K562 (cell line): Measurements from ENCODE around the gene CCR6. TPM values are rescaled to one million over a fixed set of nuclear protein-coding genes. Genes with fewer than 3 reads are reported as not detected.

Experiments used
- ATAC-seq: fragments of 200-7000 bp; cut with Tn5 transposase; 3 replicates; pipeline ENCODE4 v1.9.1; 2020; ENCODE audit warnings: moderate library complexity
- BruUV-seq: library from RNA; stranded (reverse); fragments of 400-500 nt; replicated peaks from 2 replicates; lab custom pipeline; 2021; lab: Mats Ljungman, UMichigan
- CTCF ChIA-PET: fragments of 300-600 bp; formaldehyde crosslinking; extraction: SDS; loops from one replicate; lab custom pipeline; 2021; ENCODE audit warnings: low intra/inter-chr PET ratio; lab: Yijun Ruan, JAX
- POLR2A ChIA-PET: fragments of 300-600, 350-650 bp; sonication (Branson Sonifier 250); formaldehyde crosslinking; extraction: SDS; loops from one replicate; lab custom pipeline; 2021; ENCODE audit warnings: antibody characterized with exemption, inconsistent platforms; lab: Yijun Ruan, JAX
- DNase-seq, 4 experiments: peaks; one replicate each; pipeline versions ENCODE4 v3.0.0 to v3.0.0-alpha.2; 2011 to 2018; ENCODE audit warnings: low spot score in 3 of 4, mixed read lengths in 3 of 4; ENCODE audit errors: extremely low read depth in 1 of 4
- FAIRE-seq: peaks from 2 replicates; lab custom pipeline; 2011; peaks lifted over from hg19 to GRCh38; lab: Jason Lieb, UNC
- H2AFZ ChIP-seq: 2 replicates; pipeline ENCODE4 v1.6.0; 2011; ENCODE audit warnings: low read depth, low read length, control low read depth, inconsistent platforms
- H3K27ac ChIP-seq: fragments of 200-600 bp; 3 replicates; pipeline ENCODE4 v1.8.0; 2011; ENCODE audit warnings: low read depth, mild to moderate bottlenecking, control low read depth, inconsistent platforms, low read length, moderate library complexity, mixed read lengths; ENCODE audit errors: extremely low read depth
- H3K27me3 ChIP-seq, 2 experiments: fragments of 300-600 bp in 1 of 2; 2 replicates in 1 of 2; 3 replicates in 1 of 2; pipeline versions ENCODE4 v1.6.0 to v1.8.0; 2011; ENCODE audit warnings: inconsistent platforms in 2 of 2, low read length in 2 of 2, mild to moderate bottlenecking in 1 of 2, mixed read lengths in 1 of 2, moderate library complexity in 1 of 2; ENCODE audit not compliant: control insufficient read depth in 2 of 2, insufficient read depth in 2 of 2
- H3K36me3 ChIP-seq: fragments of 300-600 bp; 3 replicates; pipeline ENCODE4 v1.8.0; 2011; ENCODE audit warnings: mild to moderate bottlenecking, low read length, inconsistent platforms; ENCODE audit not compliant: control insufficient read depth, insufficient read depth
- H3K4me1 ChIP-seq, 2 experiments: fragments of 200-600 bp in 1 of 2; replicated peaks in 1 of 2; 2 replicates in 1 of 2; 3 replicates in 1 of 2; pipeline versions ENCODE4 v1.5.1 to v1.8.0; 2011; ENCODE audit warnings: inconsistent platforms in 2 of 2, low read length in 2 of 2, mild to moderate bottlenecking in 1 of 2, mixed read lengths in 1 of 2, moderate library complexity in 1 of 2; ENCODE audit not compliant: control insufficient read depth in 2 of 2, insufficient read depth in 2 of 2
- H3K4me2 ChIP-seq: 2 replicates; pipeline ENCODE4 v1.6.1; 2011; ENCODE audit warnings: low read length, control low read depth, inconsistent platforms, mixed read lengths; ENCODE audit not compliant: insufficient read depth
- H3K4me3 ChIP-seq: fragments of 200-600 bp; sonication (generic), shearing (Covaris generic); 2 replicates; pipeline ENCODE4 v1.5.1; 2016; ENCODE audit warnings: control low read depth, inconsistent platforms
- H3K79me2 ChIP-seq: fragments of 200-600 bp; 3 replicates; pipeline ENCODE4 v1.8.0; 2011; ENCODE audit warnings: low read length, inconsistent platforms; ENCODE audit not compliant: control insufficient read depth, insufficient read depth
- H3K9ac ChIP-seq, 2 experiments: 2 replicates each; pipeline versions ENCODE4 v1.6.0 to v1.6.1; 2011; ENCODE audit warnings: low read depth in 2 of 2, low read length in 2 of 2, control low read depth in 1 of 2, inconsistent platforms in 1 of 2, mild to moderate bottlenecking in 1 of 2, mixed read lengths in 1 of 2; ENCODE audit not compliant: insufficient read depth in 1 of 2
- H3K9me1 ChIP-seq: one replicate; pipeline ENCODE4 v1.6.0; 2011; ENCODE audit warnings: inconsistent platforms, mild to moderate bottlenecking, low read length, moderate library complexity; ENCODE audit not compliant: control insufficient read depth, insufficient read depth
- H3K9me3 ChIP-seq: replicated peaks from 2 replicates; pipeline ENCODE4 v1.5.1; 2011; ENCODE audit warnings: low read depth, low read length, inconsistent platforms; ENCODE audit not compliant: control insufficient read depth, insufficient read depth
- H4K20me1 ChIP-seq: replicated peaks from 2 replicates; pipeline ENCODE4 v1.6.1; 2011; ENCODE audit warnings: low read length, inconsistent platforms, mixed read lengths; ENCODE audit not compliant: control insufficient read depth, insufficient read depth
- CBX2 ChIP-seq: fragments of 200-600 bp; sonication (generic); IDR thresholded peaks from one replicate; pipeline ENCODE4 v1.6.1; 2012; ENCODE audit warnings: mild to moderate bottlenecking, low read length, inconsistent platforms; ENCODE audit not compliant: insufficient read depth, poor library complexity, severe bottlenecking
- E2F1 ChIP-seq: sonication (generic); formaldehyde crosslinking; IDR thresholded peaks from 2 replicates; pipeline ENCODE4 v1.8.1; 2023; ENCODE audit warnings: mild to moderate bottlenecking, missing genetic modification reagents, moderate library complexity
- ESRRB ChIP-seq: fragments of 250-450 bp; sonication (Bioruptor Pico); IDR thresholded peaks from 2 replicates; pipeline ENCODE4 v1.5.0; 2020; ENCODE audit warnings: mild to moderate bottlenecking, moderate library complexity, borderline replicate concordance
- GTF2A2 ChIP-seq: IDR thresholded peaks from 2 replicates; pipeline ENCODE4 v1.6.1; 2016; ENCODE audit warnings: mild to moderate bottlenecking, missing genetic modification characterization, missing compliant biosample characterization
- HNRNPK ChIP-seq: fragments of 200-400 bp; formaldehyde crosslinking; IDR thresholded peaks from one replicate; pipeline ENCODE4 v1.6.1; 2018; ENCODE audit warnings: mild to moderate bottlenecking, low read depth, low read length; ENCODE audit not compliant: poor library complexity, severe bottlenecking
- MAFG ChIP-seq: fragments of 450-650 bp; conservative IDR thresholded peaks from 2 replicates; pipeline ENCODE4 v1.6.1; 2016; ENCODE audit warnings: missing genetic modification characterization, missing compliant biosample characterization
- NBN ChIP-seq: fragments of 450-650 bp; IDR thresholded peaks from 2 replicates; pipeline ENCODE4 v1.6.1; 2016; ENCODE audit warnings: low read depth, mild to moderate bottlenecking
- NFE2L1 ChIP-seq: fragments of 450-650 bp; IDR thresholded peaks from 2 replicates; pipeline ENCODE4 v1.6.1; 2016; ENCODE audit warnings: missing genetic modification characterization, low read depth, mild to moderate bottlenecking, missing compliant biosample characterization, moderate library complexity, borderline replicate concordance
- RBBP5 ChIP-seq: fragments of 200-600 bp; sonication (generic); IDR thresholded peaks from 2 replicates; pipeline ENCODE4 v1.6.1; 2012; ENCODE audit warnings: borderline replicate concordance, mild to moderate bottlenecking, low read length, control low read depth, inconsistent platforms; ENCODE audit not compliant: insufficient read depth, poor library complexity, severe bottlenecking
- SMAD2 ChIP-seq: fragments of 150-350 bp; IDR thresholded peaks from 2 replicates; pipeline ENCODE4 v1.6.1; 2014; ENCODE audit warnings: low read depth, mild to moderate bottlenecking, low read length
- TARDBP ChIP-seq: fragments of 450-650 bp; IDR thresholded peaks from 2 replicates; pipeline ENCODE4 v1.6.1; 2016
- TCF15 ChIP-seq: fragments of 250-450 bp; sonication (Bioruptor Pico); IDR thresholded peaks from 2 replicates; pipeline ENCODE4 v1.8.0; 2022; ENCODE audit warnings: moderate library complexity, mild to moderate bottlenecking, inconsistent platforms
- TFAM ChIP-seq: fragments of 250-450 bp; sonication (Bioruptor Pico); conservative IDR thresholded peaks from 2 replicates; pipeline ENCODE4 v1.5.0; 2021; ENCODE audit warnings: mild to moderate bottlenecking, moderate library complexity
- YBX1 ChIP-seq: fragments of 450-650 bp; IDR thresholded peaks from 2 replicates; pipeline ENCODE4 v1.7.1; 2016; ENCODE audit warnings: mild to moderate bottlenecking
- ZBTB12 ChIP-seq: fragments of 250-450 bp; sonication (Bioruptor Pico); IDR thresholded peaks from 2 replicates; pipeline ENCODE4 v1.4.0; 2020
- ZNF124 ChIP-seq: sonication (generic); formaldehyde crosslinking; IDR thresholded peaks from 2 replicates; pipeline ENCODE4 v1.8.1; 2022; ENCODE audit warnings: missing genetic modification reagents
- ZNF134 ChIP-seq: fragments of 250-450 bp; sonication (Bioruptor Pico); conservative IDR thresholded peaks from 2 replicates; pipeline ENCODE4 v1.4.0; 2020
- ZNF830 ChIP-seq: fragments of 250-450 bp; sonication (Bioruptor Pico); IDR thresholded peaks from 2 replicates; pipeline ENCODE4 v1.5.0; 2021; ENCODE audit warnings: mild to moderate bottlenecking
- ZSCAN32 ChIP-seq: fragments of 450-650 bp; formaldehyde crosslinking; IDR thresholded peaks from 2 replicates; pipeline ENCODE4 v1.4.0; 2020; ENCODE audit warnings: mild to moderate bottlenecking, moderate library complexity
- in situ Hi-C: fragments of 300-500 bp; cut with MboI; formaldehyde crosslinking; loops from 4 replicates; pipeline ENCODE4 v1.15.0; 2018; ENCODE audit warnings: inconsistent platforms, mixed read lengths
- intact Hi-C: fragments of 100-400 bp; cut with micrococcal nuclease; formaldehyde crosslinking; loops from 2 replicates; pipeline ENCODE4 v1.14.2; 2022
- polyA plus RNA-seq, 8 experiments: library from polyadenylated mRNA; depleted of rRNA in 4 of 8; stranded (reverse) in 5 of 8; unstranded in 3 of 8; fragments of >200 nt; fragmentation: Nextera tagmentation in 2 of 8; fragmentation: Illumina TruSeq in 1 of 8; extraction: Ambion mirVana in 2 of 8; extraction: Trizol in 1 of 8; gene quantifications; 2 replicates each; pipeline versions ENCODE4 v1.2.1 to v1.2.3, GENCODE V29; 2011 to 2014; ENCODE audit warnings: inconsistent platforms in 1 of 8, missing spikeins in 1 of 8
- total RNA-seq, 7 experiments: library from RNA; depleted of rRNA in 6 of 7; stranded (reverse); fragments of >200 nt in 6 of 7; fragmentation: Illumina TruSeq in 2 of 7; extraction: Trizol in 2 of 7; gene quantifications; 2 replicates each; pipeline versions ENCODE4 v1.2.1 to v1.2.3, GENCODE V29; 2011 to 2021; ENCODE audit warnings: low replicate concordance in 1 of 7
- TF ChIP-seq, protein P1 (sequence below): fragments of 250-450 bp; sonication (Bioruptor Pico); IDR thresholded peaks from 2 replicates; pipeline ENCODE4 v1.4.0; 2020; ENCODE audit warnings: mild to moderate bottlenecking, moderate library complexity, borderline replicate concordance

Gene CCR6
- total and polyA plus RNA-seq, 9 of the 15 experiments (the other 6 are each of a cell fraction or from before 2014, with no cell fraction given) = not detected

DNA sequence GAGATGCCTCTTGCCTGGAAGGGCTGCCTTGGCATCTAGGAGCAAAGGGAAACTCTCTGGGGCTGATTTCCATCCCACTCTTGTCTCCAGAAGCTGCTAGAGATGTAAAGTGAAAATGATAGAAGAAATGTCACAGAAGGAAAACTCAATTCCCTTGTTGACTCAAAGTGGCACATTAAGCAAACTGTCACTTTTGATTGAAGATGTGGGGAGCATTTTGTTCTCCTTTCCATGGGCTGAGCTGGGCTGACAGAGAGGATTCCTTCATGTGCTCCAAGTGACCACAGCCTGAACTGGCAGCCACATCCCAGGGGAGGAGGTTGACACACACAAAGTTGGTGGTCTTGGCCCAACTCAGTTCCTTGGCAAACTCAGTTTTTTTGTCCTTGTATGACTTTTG is 25.1 kb downstream of the CCR6 start:
- CTCF ChIA-PET = no interaction called here
- no peak overlapping the region for H2AFZ ChIP-seq
- ATAC-seq = no peak
- intact Hi-C loops (no loop called here), in situ Hi-C loops (no loop called here)
- H3K27ac ChIP-seq = no peak overlapping the region
- DNase-seq = no peak
- FAIRE-seq = no peak
- H3K9ac ChIP-seq = no peak overlapping the region
- H3K36me3 ChIP-seq = no peaks in the 10 kb centered on the region
- no peaks in the 10 kb centered on the region; the same call in none of the 2 replicates for H4K20me1 ChIP-seq
- peaks cover 49 to 81% of the 10 kb centered on the region in 2 experiments for H3K27me3 ChIP-seq
- POLR2A ChIA-PET = no interaction called here
- H3K9me3 ChIP-seq = no peaks in the 10 kb centered on the region
- no peaks in the 10 kb centered on the region for H3K9me1 ChIP-seq
- H3K79me2 ChIP-seq = no peaks in the 10 kb centered on the region
- TF ChIP-seq ZBTB12 = no peak
- TF ChIP-seq HNRNPK = no peak
- TF ChIP-seq RBBP5 = no peak
- no peak for TF ChIP-seq ZNF134 (CRISPR knock-in tag)
- no peak for TF ChIP-seq SMAD2
- no peak for TF ChIP-seq GTF2A2
- TF ChIP-seq YBX1 = no peak
- no peak for TF ChIP-seq CBX2
- no peak for TF ChIP-seq ZNF830 (CRISPR knock-in tag)
- no peak for TF ChIP-seq ZSCAN32 (CRISPR knock-in tag)
- no peak for TF ChIP-seq MAFG (tag)
- no peak for TF ChIP-seq ZNF124
- TF ChIP-seq TARDBP = no peak
- TF ChIP-seq TCF15 (CRISPR knock-in tag) = no peak
- TF ChIP-seq, protein P1, sequence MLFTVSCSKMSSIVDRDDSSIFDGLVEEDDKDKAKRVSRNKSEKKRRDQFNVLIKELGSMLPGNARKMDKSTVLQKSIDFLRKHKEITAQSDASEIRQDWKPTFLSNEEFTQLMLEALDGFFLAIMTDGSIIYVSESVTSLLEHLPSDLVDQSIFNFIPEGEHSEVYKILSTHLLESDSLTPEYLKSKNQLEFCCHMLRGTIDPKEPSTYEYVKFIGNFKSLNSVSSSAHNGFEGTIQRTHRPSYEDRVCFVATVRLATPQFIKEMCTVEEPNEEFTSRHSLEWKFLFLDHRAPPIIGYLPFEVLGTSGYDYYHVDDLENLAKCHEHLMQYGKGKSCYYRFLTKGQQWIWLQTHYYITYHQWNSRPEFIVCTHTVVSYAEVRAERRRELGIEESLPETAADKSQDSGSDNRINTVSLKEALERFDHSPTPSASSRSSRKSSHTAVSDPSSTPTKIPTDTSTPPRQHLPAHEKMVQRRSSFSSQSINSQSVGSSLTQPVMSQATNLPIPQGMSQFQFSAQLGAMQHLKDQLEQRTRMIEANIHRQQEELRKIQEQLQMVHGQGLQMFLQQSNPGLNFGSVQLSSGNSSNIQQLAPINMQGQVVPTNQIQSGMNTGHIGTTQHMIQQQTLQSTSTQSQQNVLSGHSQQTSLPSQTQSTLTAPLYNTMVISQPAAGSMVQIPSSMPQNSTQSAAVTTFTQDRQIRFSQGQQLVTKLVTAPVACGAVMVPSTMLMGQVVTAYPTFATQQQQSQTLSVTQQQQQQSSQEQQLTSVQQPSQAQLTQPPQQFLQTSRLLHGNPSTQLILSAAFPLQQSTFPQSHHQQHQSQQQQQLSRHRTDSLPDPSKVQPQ (CRISPR knock-in tag) = no peak
- no peak for TF ChIP-seq E2F1 (CRISPR knock-in tag)
- TF ChIP-seq TFAM (CRISPR knock-in tag) = no peak
- TF ChIP-seq ESRRB = no peak
- no peak for TF ChIP-seq NBN
- no peak for TF ChIP-seq NFE2L1 (tag)
- H3K4me1 ChIP-seq = no peaks in the 10 kb centered on the region
- H3K4me3 ChIP-seq = no peak overlapping the region
- no peak overlapping the region for H3K4me2 ChIP-seq
- BruUV-seq = no TSS peak
